HG03097 (cell line): ENCODE results near the gene SLC5A1.

Experiments used
- ATAC-seq: cut with Tn5 transposase; IDR thresholded peaks from one replicate; pipeline ENCODE4 v1.9.1; 2021; ENCODE audit not compliant: unreplicated experiment, low FRiP score

The SLC5A1 gene

DNA sequence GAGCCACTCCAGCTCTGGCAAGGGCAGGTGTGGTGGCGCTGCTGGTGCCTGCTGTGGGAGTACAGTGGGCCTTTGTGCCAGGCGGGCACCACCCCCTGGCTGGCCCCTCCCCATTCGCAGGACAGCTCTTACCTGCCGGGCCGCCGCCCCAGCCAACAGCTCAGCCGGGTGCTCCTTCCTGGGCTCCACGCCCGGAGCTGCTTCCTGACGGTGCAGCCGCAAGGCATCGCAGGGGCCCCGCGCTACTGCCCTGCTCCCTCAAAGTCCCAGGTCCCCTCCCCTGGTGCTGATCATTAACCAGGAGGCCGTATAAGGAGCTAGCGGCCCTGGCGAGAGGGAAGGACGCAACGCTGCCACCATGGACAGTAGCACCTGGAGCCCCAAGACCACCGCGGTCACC lies at the start of gene SLC5A1:
SLC5A1 (plus strand) TSS at position 338 of the 400 bp plus-strand sequence; CDS start at position 359, 21 bp downstream.
- ATAC-seq: no peak

GRCh38 chr22:31995046-31995445 lies 48.0 kb upstream of the SLC5A1 start:
- no peak for ATAC-seq

GRCh38 chr22:31995807-31996206 lies 47.3 kb upstream of the SLC5A1 start:
- no peak for ATAC-seq

- ATAC-seq: no peak
Observed at GRCh38 chr22:31998784-31999385, 44.2 kb upstream of the SLC5A1 start.

DNA sequence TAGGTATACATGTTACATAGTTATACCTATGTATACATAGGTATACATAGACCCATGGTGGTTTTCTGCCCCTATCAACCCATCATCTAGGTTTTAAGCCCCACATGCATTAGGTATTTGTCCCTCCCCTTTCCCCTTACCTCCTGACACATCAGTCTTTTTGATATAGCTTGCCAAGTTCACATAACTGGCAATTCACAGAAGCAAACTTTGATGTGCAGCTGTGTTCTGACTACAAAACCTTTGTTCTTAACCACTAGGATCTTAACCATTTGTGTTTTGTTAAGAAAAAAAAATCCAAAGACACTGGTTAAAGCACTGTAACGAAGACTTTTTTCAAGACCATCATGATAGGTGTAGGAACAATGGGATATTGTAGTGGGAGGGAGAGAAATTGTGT lies 42.9 kb upstream of the SLC5A1 start:
- ATAC-seq: no peak

DNA sequence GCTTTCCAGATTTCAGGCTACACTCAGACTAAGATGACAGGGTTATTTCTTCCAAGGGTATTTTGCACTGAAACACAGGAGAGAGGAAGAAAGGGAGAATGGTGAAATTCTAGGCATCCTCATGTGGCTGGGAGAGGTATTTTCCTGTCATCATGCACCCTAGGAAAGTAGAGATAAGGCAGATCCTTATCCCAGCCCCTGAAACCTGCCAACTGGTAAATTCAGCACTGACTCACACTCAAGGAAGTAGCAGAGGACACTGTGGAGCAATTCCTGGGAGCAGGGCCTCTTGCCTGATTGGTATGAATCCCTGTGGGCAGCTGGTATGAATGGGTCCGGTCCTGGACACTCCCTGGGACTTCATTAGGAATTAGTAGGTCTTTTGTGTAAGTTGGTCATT lies 37.6 kb upstream of the SLC5A1 start:
- no peak for ATAC-seq

DNA sequence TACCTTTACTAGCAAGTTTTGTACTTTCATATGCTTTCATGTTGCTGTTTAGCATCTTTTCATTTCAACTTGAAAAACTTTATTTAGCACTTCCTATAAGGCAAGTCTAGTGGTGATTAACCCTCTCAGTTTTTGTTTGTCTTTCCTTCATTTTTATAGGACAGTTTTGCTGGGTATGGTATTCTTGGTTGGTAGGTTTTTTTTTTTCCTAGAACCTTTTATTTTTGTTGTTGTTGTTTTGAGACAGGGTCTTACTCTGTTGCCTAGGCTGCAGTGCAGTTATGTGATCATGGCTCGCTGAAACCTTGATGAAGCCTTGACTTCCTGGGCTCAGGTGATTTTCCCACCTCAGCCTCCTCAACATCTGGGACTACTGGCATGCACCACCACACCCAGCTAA lies 29.9 kb upstream of the SLC5A1 start:
- ATAC-seq: no peak

GRCh38 chr22:32016081-32016480 lies 27.0 kb upstream of the SLC5A1 start:
- no peak for ATAC-seq

DNA sequence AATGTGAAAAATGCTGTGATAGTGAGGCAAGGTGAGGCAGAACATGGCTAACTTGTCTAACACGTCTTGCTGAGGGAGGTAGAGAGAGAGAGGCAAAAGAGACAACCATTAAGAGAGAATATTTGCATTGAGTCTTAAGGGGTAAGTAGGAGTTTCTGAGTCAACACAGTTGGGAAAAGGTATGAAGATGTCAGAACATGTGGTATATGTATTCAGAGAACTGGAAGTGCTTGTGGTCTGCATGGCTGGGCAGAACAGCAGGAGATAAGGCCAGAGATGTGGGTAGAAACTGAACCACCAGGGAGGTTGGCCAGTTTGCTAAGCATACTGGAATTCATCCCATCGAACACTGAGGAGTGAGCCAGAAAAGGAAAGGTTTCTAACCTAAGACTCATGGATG lies 25.0 kb upstream of the SLC5A1 start:
- ATAC-seq: no peak

- no peak for ATAC-seq
Observed at GRCh38 chr22:32020117-32020516, 22.9 kb upstream of the SLC5A1 start.

DNA sequence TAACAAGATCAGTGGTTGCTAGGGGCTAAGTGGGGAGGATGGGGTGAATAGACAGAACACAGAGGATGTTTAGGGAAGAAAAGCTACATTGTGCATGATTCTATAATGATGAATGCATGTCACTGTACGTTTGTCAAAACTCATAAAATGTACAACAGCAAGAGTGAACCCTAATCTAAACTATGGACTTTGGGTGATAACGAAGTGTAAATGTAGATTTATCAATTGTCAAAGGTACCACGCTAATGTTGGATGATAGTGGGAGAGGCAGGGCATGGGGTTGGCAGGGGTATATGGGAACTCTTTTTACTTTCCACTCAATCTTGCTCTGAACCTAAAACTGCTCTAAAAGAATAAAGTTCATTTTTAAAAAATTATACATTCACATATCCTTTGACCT lies 21.3 kb upstream of the SLC5A1 start:
- no peak for ATAC-seq

DNA sequence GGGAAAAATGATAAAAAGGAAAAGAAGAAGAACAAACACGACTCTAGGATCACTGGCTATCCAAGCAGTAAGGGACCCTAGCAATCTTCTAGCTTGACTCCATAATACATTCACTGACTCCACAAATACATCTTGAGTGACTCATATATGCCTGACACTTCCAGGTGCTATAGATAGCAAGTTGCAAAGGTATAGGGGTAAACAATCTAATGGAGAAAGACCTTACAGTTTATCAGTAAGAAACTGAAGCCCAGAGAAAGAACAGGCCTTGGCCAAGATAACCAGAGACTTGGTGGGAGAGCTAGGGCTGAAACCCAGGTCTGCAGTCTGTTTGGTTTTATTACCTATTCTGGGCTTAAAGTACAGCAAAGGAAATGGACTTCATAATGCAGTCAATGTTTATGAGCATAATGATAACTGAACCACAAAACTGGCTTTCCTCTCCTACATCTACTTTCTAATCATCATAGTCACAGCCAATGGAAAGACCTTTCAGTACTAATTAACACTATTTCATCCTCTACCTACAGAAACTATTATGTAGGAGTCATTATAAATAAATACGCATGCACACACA lies 19.7 kb upstream of the SLC5A1 start:
- ATAC-seq: no peak

DNA sequence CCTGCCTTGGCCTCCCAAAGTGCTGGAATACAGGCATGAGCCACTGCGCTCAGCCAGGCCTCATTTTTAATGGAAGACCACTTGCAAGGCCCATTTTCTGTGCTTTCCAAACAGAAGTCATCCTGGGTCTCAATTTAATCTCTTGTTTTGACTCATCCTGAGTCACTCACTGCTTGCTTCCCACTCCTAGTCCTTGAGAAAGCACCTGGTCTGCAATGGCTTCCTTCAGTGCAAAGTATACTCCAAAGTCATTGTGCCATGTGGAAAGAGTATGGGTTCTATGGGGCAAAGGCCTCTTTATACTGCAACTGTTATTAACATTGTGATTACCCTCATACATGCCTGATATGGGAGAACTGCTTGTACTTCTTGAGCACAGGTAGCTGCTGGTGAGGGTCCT lies 18.3 kb upstream of the SLC5A1 start:
- no peak for ATAC-seq

DNA sequence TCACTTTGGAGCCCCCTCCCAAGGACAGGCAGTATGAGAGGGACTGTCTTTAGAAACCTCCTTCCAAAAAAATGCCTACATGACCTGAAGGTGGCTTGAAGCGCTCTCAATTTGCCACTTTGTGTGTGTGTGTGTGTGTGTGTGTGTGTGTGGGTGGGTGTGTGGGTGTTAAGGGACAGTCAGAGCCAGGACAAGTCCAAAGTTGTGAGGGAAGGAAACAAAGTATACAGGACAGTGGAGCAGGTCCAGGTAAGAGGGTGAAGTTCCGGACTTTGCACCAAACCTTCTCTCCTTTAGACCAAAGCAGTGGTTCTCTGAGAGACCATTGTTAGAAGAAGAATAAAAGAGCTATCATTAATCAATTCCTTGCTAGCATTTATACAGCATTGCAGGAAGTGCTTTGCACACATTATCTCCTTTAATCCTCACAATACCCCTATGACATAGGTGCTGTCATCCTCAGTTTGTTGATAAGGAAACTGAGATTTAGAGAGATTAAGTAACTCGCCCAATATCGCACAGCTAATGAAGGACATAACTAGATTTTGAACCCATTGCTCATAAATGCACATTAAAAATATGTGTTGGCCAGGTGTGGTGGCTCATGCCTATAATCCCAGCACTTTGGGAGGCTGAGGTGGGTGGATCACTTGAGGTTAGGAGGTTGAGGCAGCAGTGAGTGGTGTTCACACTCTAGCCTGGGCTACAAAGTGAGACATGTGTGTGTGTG lies 12.4 kb upstream of the SLC5A1 start:
- ATAC-seq: no peak

DNA sequence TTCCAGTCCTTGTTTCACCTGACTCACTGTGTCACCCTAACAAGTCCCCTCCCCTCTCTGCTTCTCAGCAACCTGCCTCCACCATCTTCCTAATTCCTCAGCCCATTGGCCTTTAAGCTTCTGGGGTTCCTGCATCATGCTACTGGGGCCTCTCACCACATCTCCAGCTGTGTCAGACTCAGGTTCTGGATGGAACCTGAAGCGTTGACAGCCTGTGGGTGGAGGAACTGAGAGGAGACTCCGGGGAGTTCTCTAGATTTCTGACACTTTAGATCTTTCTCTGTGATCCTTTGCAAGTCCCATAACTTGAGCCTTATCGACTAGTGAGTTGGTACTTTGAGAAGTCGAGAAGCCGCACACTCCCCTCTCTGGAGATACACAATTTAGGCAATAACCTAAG lies 11.6 kb upstream of the SLC5A1 start:
- ATAC-seq: no peak

GRCh38 chr22:32034275-32034674 lies 8.8 kb upstream of the SLC5A1 start:
- ATAC-seq: no peak

DNA sequence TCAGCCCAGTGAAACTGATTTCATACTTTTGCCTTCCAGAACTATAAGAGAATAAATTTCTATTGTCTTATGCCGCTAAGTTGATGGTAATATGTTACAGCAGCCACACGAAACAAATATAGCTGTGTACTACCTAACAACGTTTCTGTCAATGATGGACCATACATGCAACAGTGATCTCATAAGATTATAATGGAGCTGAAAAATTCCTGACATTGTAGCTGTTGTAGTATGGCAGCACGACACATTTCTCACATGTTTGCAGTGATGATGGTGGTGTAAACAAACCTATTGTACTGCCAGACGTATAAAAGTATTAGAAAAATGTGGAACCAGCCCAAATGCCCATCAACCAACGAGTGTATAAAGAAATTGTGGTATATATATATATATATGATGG lies 5.8 kb upstream of the SLC5A1 start:
- no peak for ATAC-seq

- no peak for ATAC-seq
Observed at GRCh38 chr22:32040324-32040904, 2.6 kb upstream of the SLC5A1 start.

GRCh38 chr22:32043391-32043790 lies 330 bp downstream of the SLC5A1 start:
- ATAC-seq: no peak

DNA sequence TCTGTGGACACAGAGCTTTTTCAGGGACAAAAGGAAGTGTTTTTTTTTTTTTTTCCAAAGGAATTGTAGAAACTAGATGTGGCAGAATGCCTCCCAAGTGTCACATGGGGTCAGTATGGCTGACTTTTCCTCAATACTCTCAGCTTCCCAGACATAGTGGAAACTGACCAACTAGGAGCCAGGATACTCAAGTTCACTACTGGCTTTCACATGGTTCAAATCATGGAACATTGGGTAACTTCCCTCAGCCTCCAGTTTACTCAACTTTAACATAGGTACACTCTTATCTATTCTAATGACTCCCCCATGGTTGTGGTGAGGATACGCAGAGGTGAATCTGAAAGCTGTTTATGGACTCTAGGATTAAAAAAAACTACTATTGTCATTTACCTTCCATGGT lies 1.4 kb downstream of the SLC5A1 start:
- ATAC-seq: no peak

- no peak for ATAC-seq
Observed at GRCh38 chr22:32044913-32045312, 1.9 kb downstream of the SLC5A1 start.

DNA sequence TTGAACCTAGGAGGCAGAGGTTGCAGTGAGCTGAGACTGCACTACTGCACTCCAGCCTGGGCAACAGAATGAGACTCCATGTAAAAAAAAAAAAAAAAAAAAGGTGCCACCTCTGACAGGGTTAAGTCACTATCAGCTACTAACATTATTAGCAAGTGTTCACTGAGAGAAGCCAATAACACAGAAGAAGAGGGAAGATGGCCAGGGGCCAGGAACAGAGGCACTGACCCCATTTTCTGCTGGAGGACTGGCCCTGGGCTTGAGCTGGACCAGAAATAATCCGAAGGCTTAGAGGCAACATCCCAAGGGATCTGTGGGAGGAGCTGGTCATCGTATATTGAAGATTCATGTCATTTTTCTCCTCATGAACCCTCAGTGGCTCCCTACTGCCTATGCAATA lies 5.0 kb downstream of the SLC5A1 start:
- no peak for ATAC-seq
